ENCODE data around the gene FBLN1. TPM values are rescaled to one million over a fixed set of nuclear protein-coding genes. Genes with fewer than 3 reads are reported as not detected.
"Not testable (repeated sequence)": the region's sequence is repeated elsewhere in the genome, so short reads cannot be mapped to it uniquely, and the experiment has no call there.

FBLN1 gene
- total and polyA plus RNA-seq, 2 of the 13 experiments (the other 11 are each of a cell fraction or from before 2014, with no cell fraction given): 37.3 to 103 TPM

DNA sequence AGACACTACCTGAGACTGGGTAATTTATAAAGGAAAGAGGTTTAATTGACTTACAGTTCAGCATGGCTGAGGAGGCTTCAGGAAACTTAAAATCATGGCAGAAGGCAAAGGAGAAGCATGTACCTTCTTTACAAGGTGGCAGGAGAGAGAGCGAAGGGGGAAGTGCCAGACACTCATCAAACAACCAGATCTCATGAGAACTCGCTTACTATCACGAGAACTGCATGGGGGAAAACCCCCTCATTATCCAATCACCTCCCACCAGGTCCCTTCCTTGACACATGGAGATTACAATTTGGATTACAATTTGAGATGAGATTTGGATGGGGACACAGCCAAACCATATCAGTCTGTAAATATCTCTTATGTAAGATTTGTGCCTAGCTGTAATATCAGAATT, 118.0 kb downstream of the FBLN1 start:
- ChIA-PET POLR2A (no interaction called here), CTCF (ENCODE audit: low intra/inter-chr PET ratio, low total read pairs) (no interaction called here)
- Histone ChIP-seq H3K36me3 (replicated peaks in 1 of 2; ENCODE audit: control insufficient read depth in 1 of 2, insufficient read depth in 2 of 2, low read length in 2 of 2) (no peaks in the 10 kb centered on the region), H3K27ac (ENCODE audit: extremely low read length, insufficient read depth, low read length) (no peak overlapping the region), H3K9me3 (ENCODE audit: low read length) (peaks cover 7% of the 10 kb centered on the region), H3K27me3 (ENCODE audit: control insufficient read depth in 1 of 2, insufficient read depth in 2 of 2, low read length in 2 of 2) (peaks cover 1 to 20% of the 10 kb centered on the region in 2 experiments; a peak in 3 of 5 replicates), H2AFZ (ENCODE audit: low read length) (no peak overlapping the region), H3K4me3 (replicated peaks in 1 of 3; ENCODE audit: insufficient read depth in 1 of 3, low read depth in 2 of 3, low read length in 3 of 3) (no peak overlapping the region), H3K4me2 (ENCODE audit: low read depth, low read length) (no peak overlapping the region), H4K20me1 (ENCODE audit: insufficient read depth, low read length) (no peaks in the 10 kb centered on the region), H3K4me1 (ENCODE audit: insufficient read depth, low read length) (peaks cover 16% of the 10 kb centered on the region), H3K9ac (ENCODE audit: insufficient read depth, low read depth, low read length) (no peak overlapping the region), H3K79me2 (ENCODE audit: insufficient read depth, low read length) (no peaks in the 10 kb centered on the region)
- 36% methylated on average over 3 of the region's 3 CpGs for WGBS (ENCODE audit: low lambda C conversion rate)
- DNase-seq (ENCODE audit: low spot score) (no peak), FAIRE-seq (no peak), ATAC-seq (no peak)
- TF ChIP-seq, protein P1, sequence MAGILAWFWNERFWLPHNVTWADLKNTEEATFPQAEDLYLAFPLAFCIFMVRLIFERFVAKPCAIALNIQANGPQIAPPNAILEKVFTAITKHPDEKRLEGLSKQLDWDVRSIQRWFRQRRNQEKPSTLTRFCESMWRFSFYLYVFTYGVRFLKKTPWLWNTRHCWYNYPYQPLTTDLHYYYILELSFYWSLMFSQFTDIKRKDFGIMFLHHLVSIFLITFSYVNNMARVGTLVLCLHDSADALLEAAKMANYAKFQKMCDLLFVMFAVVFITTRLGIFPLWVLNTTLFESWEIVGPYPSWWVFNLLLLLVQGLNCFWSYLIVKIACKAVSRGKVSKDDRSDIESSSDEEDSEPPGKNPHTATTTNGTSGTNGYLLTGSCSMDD (CRISPR knock-in tag; IDR thresholded peaks at IDR 0.05): no peak
- no peak for TF ChIP-seq IRX3 (CRISPR knock-in tag; IDR thresholded peaks at IDR 0.05; ENCODE audit: borderline replicate concordance, low read depth)
- intact Hi-C loops (cut with micrococcal nuclease; ENCODE audit: unreplicated experiment): no loop called here
- BruUV-seq (replicated peaks): no TSS peak
- in situ Hi-C loops (cut with HindIII; ENCODE audit: extremely low pct_ligation_motif_present, low pct_unique_long_range_greater_than_20kb): no loop called here

DNA sequence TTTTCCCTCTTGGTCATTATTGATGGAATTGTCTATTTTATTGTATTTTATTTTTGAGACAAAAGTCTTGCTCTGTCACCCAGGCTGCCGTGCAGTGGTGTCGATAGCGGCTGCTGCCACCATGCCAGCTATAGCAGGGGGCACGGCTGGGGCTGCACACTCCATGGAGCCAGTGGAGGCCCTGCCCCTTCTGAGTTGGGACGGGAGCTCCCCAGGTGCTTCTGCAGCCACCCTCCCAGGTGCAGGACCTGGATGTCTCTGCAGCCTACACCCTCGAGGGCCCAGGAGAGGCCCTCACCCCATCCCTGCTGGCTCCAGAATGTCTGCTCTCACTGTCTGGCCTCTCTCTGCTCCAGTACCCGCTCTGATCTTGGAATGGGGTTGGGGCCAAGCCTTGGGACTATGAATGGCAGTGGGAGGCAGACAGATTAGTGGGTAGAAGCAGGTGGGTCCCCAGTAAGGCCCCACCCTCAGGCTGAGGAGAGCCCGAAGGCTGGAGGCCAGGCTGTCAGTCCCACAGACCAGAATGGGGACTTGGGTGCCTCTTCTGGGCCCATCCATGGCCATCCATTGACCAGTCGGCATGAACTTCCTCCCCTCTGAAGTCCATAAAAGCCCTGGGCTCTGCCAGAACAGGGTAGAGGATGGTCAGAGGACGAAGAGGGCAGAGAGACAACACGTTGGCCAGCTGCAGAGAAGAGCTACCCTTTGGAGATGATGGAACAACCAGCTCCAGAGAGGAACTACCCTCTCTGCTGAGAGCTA, 119.3 kb downstream of the FBLN1 start:
- ATAC-seq (peak; percentile 26; the same call in 2 of the 3 replicates), DNase-seq (ENCODE audit: low spot score) (no peak), FAIRE-seq (no peak)
- in situ Hi-C loops (cut with HindIII; ENCODE audit: extremely low pct_ligation_motif_present, low pct_unique_long_range_greater_than_20kb) (no loop called here), intact Hi-C loops (cut with micrococcal nuclease; ENCODE audit: unreplicated experiment) (no loop called here)
- Histone ChIP-seq H4K20me1 (ENCODE audit: insufficient read depth, low read length) (no peaks in the 10 kb centered on the region), H3K79me2 (ENCODE audit: insufficient read depth, low read length) (no peaks in the 10 kb centered on the region), H3K4me1 (ENCODE audit: insufficient read depth, low read length) (peaks cover 29% of the 10 kb centered on the region), H3K27me3 (ENCODE audit: control insufficient read depth in 1 of 2, insufficient read depth in 2 of 2, low read length in 2 of 2) (peaks cover 1 to 20% of the 10 kb centered on the region in 2 experiments; a peak in 3 of 5 replicates), H3K36me3 (replicated peaks in 1 of 2; ENCODE audit: control insufficient read depth in 1 of 2, insufficient read depth in 2 of 2, low read length in 2 of 2) (no peaks in the 10 kb centered on the region), H3K4me3 (replicated peaks in 1 of 3; ENCODE audit: insufficient read depth in 1 of 3, low read depth in 2 of 3, low read length in 3 of 3) (no peak overlapping the region), H3K9ac (ENCODE audit: insufficient read depth, low read depth, low read length) (no peak overlapping the region), H3K27ac (ENCODE audit: extremely low read length, insufficient read depth, low read length) (no peak overlapping the region), H3K9me3 (ENCODE audit: low read length) (peaks cover 7% of the 10 kb centered on the region), H2AFZ (ENCODE audit: low read length) (no peak overlapping the region), H3K4me2 (ENCODE audit: low read depth, low read length) (no peak overlapping the region)
- ChIA-PET POLR2A (no interaction called here), CTCF (ENCODE audit: low intra/inter-chr PET ratio, low total read pairs) (no interaction called here)
- BruUV-seq (replicated peaks): no TSS peak
- TF ChIP-seq RELA (CRISPR knock-in tag; IDR thresholded peaks at IDR 0.05): no peak
- WGBS (ENCODE audit: low lambda C conversion rate): 43% methylated on average over 9 of the region's 11 CpGs

DNA sequence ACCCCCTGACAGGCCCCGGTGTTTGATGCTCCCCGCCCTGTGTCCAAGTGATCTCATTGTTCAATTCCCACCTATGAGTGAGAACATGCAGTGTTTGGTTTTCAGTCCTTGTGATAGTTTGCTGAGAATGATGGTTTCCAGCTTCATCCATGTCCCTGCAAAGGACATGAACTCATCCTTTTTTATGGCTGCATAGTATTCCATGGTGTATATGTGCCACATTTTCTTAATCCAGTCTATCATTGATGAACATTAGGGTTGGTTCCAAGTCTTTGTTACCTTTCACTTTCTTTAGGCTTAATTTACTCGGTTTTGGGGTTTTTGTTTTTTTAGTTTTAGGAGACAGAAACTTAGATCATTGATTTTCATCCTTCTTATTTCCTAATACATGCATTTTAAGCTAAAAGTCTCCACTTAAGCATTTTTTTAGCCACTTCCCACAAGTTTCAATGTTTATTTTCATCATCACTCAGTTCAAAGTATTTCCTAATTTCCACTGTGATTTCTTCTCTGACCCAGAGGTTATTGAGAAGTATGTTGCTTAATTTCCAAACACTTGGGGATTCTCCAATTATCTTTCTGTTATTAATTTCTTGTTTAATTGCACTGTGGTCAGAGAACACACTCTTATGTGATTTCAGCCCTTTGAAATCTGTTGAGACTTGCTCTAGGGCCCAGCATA, 120.9 kb downstream of the FBLN1 start:
- Histone ChIP-seq H3K27me3 (ENCODE audit: control insufficient read depth in 1 of 2, insufficient read depth in 2 of 2, low read length in 2 of 2) (peaks cover 1 to 20% of the 10 kb centered on the region in 2 experiments; a peak in 3 of 5 replicates), H3K4me1 (ENCODE audit: insufficient read depth, low read length) (peaks cover 45% of the 10 kb centered on the region)
- BruUV-seq (replicated peaks); H3K79me2 ChIP-seq (ENCODE audit: insufficient read depth, low read length); H3K9ac ChIP-seq (ENCODE audit: insufficient read depth, low read depth, low read length); in situ Hi-C loops (cut with HindIII; ENCODE audit: extremely low pct_ligation_motif_present, low pct_unique_long_range_greater_than_20kb); DNase-seq (ENCODE audit: low spot score); H2AFZ ChIP-seq (ENCODE audit: low read length); CTCF ChIA-PET (ENCODE audit: low intra/inter-chr PET ratio, low total read pairs); H3K4me3 ChIP-seq (replicated peaks in 1 of 3; ENCODE audit: insufficient read depth in 1 of 3, low read depth in 2 of 3, low read length in 3 of 3); H3K9me3 ChIP-seq (ENCODE audit: low read length); H3K27ac ChIP-seq (ENCODE audit: extremely low read length, insufficient read depth, low read length); FAIRE-seq; H3K4me2 ChIP-seq (ENCODE audit: low read depth, low read length); POLR2A ChIA-PET; ATAC-seq; H4K20me1 ChIP-seq (ENCODE audit: insufficient read depth, low read length); intact Hi-C loops (cut with micrococcal nuclease; ENCODE audit: unreplicated experiment); H3K36me3 ChIP-seq (replicated peaks in 1 of 2; ENCODE audit: control insufficient read depth in 1 of 2, insufficient read depth in 2 of 2, low read length in 2 of 2): not testable (repeated sequence)
- WGBS (ENCODE audit: low lambda C conversion rate): 65% methylated on average over 3 of the region's 3 CpGs

Measured in HepG2 (cell line).